ENCODE measurements around the gene EPHB1.
"Not testable (repeated sequence)": the region's sequence is repeated elsewhere in the genome, so short reads cannot be mapped to it uniquely, and the experiment has no call there.

The EPHB1 gene

DNA sequence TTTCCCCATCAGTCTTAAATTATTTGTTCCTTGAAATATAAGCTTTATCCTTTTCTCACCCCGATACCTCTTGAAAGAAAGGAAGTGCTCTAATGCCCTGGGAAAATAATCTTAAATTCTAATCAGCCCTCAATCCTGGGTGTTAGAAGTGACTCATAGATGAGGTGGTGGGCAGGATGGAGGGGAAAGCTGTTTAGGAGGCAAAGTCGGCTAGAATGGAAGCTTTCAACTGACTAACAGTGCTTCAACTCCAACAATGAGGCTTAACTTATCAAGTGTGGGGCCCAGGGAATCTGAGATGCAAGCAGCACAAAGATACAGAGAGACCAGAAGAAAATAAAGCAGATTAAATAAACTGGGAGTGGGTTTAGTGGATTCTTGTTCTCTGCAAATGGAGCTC is 175.8 kb downstream of the EPHB1 start:
- no peak for DNase-seq

DNA sequence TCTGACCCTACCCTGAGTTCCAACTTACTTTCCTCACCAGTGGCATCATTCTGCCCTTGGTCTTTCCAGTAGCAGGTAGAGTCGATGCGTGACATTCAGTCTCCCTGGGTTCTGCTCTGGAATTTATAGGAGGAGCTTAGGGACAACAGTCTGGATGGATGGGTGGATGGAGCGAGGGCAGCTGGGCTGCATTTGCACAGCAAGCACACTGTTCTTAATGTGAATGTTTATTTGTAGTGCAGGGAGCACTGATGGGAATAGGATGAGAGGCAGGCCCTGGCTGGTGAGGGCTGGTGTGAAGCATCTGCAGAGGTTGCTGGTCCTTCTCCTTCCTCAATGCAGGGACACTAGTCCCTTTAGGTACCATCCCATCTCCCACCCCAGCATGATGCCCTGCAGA is 176.2 kb downstream of the EPHB1 start:
- DNase-seq, result no peak

GRCh38 chr3:134971907-134972306 is 176.8 kb downstream of the EPHB1 start:
- not testable (repeated sequence) for DNase-seq

DNA sequence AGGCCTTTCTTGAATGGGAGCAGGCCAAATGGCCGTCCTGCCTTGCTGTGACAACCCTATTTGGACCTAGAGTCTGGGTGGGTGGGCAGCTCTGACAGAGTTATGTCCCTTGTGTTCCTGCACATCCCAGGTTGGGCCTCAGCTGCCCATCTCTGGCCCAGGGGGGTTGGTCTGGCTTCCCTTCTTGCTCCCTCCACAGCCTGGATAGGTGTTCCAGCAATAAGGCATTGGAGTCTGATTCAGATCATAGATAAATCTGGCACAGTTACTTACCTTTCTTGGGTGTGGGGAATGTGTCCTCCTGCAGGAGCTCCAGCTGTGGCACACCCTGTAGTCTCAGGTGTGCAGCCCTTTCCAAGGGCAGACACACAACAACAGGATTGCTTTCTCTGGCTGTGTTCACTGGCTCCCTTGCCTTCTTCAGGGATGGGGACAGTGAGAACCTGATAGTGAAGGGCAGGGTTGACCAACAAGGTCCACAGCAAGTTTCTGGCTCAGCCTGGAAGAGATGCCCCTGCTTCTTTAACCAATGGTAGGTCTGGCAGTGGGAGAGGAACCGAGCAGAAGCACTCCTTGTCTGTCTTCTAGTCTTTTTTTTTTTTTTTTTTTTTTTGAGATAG is 177.9 kb downstream of the EPHB1 start:
- DNase-seq, result no peak

DNA sequence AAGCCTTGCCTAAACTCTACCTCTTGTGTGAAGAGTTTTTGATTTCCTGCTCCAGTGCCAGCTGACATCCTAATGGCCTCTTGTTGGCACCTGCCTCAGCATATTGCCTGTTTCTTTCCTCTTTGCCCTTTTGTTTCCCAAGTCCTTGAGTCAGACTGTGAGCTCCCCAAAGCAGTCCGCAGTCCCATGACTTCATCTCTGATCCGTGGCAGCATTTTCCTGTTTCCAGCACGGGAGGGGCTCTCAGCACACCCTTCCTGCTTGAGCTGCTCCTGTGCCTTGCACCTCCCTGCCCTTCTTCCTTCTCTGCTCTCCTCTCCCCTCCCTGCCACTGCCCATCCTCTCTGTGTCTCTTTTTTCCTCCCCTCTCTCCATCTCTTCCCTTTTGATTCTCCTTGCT is 179.6 kb downstream of the EPHB1 start:
- no peak for DNase-seq

DNA sequence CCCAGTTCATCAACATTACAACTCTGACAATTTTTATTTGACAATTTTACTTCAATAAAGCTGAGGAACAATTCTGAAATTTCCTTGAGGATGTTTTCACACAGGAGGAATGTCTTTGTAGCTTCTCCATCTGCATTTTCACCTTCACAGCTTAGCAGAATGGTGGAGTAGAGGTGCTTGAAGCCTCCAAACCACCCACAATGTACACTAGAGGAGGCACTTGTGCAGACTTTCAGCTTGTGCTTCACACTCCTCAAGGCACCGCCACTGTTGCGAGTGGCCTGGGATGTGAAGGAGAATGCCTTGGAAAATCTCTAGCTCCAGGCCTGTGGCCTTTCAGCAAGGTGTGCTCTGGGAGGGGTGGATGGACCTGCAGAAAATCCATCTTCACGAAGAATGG is 181.9 kb downstream of the EPHB1 start:
- DNase-seq, result no peak

- DNase-seq, result no peak
Observed at GRCh38 chr3:134978658-134979057, 183.6 kb downstream of the EPHB1 start.

DNA sequence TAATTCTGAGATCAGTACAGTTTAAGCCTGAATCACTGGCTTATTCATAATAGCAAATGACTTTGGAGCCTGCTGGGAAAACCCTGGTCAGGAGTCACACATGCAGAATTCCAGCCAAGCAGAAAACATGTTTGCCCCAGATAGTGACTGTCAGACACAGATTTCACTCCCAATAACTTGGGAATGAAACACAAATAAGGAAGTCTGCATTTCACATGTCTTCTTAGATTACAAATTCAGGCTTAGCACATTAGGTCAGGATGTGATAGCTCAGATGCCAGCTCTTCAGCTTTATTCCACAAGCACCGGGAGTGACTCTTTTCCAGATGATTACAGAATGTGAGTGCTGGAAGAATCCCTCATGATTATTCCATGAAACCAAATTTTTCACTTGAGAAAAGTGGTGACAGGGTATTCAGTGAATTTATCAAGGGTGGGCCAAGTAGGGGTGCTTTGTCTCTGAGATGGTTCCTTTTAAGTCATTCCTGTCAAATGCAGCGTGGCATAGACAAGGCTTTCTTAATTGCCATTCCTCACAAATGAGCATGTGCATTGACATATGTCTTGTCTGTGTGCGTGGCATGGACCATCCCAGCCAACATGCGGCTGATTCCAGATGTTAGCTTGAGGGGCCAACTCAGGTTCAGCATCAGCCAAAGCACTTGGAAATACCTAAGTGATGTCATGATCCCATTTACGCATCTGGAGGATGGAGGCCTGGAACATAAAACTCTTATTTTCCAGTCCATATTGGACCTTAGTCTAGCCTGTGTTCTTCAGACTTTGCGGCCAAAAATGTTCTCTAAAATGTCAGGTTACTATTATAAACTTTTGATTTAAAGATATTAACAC is 191.0 kb downstream of the EPHB1 start:
- DNase-seq, result no peak

DNA sequence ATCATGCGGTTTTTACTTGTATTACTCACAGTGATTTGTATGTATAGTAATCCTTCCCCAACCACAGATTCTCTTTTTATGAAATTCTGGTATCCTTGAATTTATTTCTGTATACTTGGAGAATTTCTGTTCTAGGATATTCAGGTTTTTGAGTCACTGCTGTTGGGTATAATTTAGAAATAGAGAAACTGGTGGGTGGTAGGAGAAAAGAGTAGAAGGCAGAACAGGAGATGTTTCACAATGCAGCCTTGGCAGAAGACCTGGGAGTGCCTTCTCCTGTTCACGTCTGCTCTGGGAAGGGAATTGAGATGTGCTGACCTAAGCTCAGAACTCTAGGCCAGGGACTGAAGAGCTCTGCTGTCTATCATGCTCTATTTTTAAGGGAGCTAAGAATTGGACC is 193.6 kb downstream of the EPHB1 start:
- DNase-seq, result no peak

- DNase-seq, result no peak
Observed at GRCh38 chr3:134991003-134991402, 195.9 kb downstream of the EPHB1 start.

GRCh38 chr3:134991472-134992010 is 196.5 kb downstream of the EPHB1 start:
- no peak for DNase-seq

DNA sequence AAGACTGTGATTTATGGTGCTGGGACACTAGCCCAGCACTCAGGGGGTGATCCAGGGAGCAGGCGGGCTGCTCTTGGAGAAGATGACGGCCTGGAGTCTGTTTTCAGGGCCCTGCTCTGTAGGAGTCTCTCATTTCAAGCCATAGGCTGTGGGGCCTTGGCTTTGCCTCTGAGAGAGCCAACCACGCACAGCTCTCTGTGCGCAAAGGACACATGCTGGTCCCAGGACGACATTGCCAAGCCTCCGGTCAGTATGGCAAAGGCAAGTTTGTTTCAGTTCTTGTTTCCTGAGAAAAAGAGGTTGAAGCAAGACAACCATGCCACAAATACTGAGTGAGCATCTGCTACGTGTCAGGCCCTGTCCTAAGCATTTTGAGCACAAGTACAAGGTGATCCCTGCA is 197.1 kb downstream of the EPHB1 start:
- no peak for DNase-seq

DNA sequence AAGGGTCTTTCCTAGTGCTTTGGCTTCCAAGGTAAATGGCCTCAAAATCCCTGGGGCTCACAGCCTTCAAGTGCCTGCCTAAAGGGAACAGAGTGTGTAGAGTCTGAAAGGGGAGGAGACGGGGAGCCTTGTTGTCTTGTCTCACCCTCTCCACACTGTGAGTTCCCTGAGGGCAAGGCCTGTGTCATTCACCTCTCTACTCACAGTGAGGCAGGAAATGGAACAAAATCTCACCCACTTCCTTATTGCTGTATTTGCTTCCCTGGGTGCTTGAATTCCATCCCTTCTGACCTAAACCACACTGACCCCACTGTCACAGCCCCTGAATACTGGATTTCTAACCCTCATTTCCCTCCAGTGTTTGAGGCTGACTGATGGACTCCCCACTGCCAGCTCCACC is 197.5 kb downstream of the EPHB1 start:
- no peak for DNase-seq

DNA sequence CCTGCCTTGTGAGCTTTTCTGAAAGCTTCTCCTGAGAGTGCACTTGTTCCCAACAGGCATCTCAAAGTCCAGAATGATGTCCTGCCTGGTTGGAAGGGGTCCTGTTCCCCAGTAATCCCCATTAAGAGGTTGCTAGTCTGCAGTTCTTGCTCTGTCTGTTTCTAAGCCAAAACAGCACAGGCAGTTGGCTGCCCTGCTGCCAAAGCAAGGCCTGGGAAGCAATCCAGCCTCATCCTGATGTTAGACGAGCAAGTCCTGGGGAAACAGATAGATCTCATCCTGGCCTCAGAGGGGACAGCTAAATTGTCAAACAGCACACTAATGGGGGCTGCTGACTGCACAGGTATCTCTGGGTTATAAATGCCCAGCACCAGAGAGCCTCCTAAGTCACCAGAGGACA is 198.0 kb downstream of the EPHB1 start:
- no peak for DNase-seq

GRCh38 chr3:134998158-134998557 is 203.1 kb downstream of the EPHB1 start:
- no peak for DNase-seq

- DNase-seq, result no peak
Observed at GRCh38 chr3:134998855-134999254, 203.8 kb downstream of the EPHB1 start.

DNA sequence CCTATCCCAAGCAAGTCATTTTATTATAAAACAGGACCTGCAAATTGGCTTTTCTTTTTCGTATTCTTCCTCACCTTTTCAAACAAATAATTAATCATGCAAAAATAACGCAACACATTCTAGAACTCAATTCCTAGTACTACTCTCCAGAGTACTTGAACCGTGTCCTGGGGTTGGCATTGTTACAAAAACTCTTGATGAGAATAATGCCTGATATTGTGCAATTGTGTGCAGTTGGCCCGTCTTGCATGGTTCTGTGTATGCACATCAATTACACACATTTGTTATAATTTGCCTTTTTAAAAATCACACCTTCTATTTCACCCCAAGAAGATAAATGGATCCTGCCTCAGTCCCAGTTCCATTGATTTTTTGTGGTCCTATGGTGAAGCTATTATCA is 205.4 kb downstream of the EPHB1 start:
- no peak for DNase-seq

- not testable (repeated sequence) for DNase-seq
Observed at GRCh38 chr3:135005616-135006015, 210.6 kb downstream of the EPHB1 start.

GRCh38 chr3:135007607-135008006 is 212.5 kb downstream of the EPHB1 start:
- no peak for DNase-seq

- DNase-seq, result no peak
Observed at GRCh38 chr3:135008326-135008725, 213.3 kb downstream of the EPHB1 start.

- DNase-seq, result no peak
Observed at GRCh38 chr3:135009014-135009413, 214.0 kb downstream of the EPHB1 start.

DNA sequence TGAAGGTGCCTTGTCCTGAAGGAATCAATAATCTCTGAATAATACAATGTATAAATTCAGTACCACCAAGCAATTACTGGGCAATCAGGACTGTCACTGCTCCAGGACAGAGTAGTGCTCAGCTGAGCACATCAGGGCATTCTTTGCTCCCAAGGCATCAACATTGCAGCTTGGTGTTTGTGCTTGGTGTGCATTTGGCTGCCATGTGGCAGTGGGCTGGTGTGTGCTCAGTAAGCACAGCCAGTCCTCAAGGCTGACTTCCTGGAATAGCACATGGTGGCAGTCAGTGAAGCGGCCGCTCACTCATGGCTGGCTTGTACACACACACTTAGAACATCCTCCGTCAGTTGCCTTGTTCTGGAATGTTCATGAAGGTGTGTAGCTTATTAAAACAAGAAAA is 217.0 kb downstream of the EPHB1 start:
- DNase-seq, result no peak

DNA sequence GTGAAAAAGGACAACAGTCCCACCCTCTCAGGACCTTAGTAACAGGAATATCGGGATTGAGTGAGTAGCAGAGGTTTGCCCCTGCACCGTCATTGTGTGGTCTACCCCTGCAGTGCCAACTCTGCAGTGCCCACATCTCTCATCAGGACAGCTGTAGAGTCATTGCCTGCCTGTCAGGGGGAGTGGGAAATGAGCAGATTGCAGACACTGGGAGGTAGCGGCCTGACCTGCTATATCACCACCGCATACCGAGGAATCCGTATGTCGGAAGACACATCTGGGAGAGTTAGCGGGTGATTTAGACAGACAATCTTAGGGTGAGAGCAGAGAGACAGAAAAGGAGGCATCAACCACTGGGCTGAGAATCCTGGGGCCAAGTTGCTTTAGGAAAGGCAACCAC is 218.1 kb downstream of the EPHB1 start:
- DNase-seq, result no peak

- no peak for DNase-seq
Observed at GRCh38 chr3:135014566-135014965, 219.5 kb downstream of the EPHB1 start.

All from CD4-positive, alpha-beta T cell treated with Interleukin-17A for 1 hour (primary cell).